ENCODE results near the gene VSTM2L.
A peak's percentile ranks its signal among the peaks of the same experiment; 100 is the strongest.

VSTM2L gene

DNA sequence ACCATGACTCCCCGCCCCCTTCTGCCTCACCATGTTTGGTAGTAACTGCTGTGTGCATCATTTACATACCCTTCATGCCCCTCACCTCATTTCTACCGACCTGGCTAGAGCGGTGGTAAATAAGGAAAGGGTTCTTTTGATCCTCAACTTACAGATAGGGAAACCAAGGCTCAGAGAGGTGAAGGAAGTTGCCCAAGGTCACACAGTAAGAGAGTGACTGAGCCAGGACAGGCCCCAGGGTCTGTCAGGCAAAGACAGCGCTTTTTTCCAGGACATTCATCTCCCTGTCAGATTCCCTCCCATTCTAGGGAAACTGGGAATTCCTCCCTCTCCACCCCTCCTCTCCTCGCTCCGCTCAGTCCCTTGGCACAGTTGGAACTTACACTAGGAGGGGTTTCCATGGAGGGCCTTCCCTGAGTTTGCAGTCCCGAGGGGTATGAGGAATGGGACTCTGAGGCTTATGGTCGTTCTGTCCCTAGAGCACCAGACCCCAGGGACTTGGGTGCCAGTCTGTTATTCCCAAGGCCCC, 2.0 kb downstream of the VSTM2L start:
- ATAC-seq: no peak
- TF ChIP-seq ZNF565 (CRISPR knock-in tag; conservative IDR thresholded peaks at IDR 0.05; ENCODE audit: low read depth) (no peak), ZFP3 (CRISPR knock-in tag; IDR thresholded peaks at IDR 0.05) (no peak)

DNA sequence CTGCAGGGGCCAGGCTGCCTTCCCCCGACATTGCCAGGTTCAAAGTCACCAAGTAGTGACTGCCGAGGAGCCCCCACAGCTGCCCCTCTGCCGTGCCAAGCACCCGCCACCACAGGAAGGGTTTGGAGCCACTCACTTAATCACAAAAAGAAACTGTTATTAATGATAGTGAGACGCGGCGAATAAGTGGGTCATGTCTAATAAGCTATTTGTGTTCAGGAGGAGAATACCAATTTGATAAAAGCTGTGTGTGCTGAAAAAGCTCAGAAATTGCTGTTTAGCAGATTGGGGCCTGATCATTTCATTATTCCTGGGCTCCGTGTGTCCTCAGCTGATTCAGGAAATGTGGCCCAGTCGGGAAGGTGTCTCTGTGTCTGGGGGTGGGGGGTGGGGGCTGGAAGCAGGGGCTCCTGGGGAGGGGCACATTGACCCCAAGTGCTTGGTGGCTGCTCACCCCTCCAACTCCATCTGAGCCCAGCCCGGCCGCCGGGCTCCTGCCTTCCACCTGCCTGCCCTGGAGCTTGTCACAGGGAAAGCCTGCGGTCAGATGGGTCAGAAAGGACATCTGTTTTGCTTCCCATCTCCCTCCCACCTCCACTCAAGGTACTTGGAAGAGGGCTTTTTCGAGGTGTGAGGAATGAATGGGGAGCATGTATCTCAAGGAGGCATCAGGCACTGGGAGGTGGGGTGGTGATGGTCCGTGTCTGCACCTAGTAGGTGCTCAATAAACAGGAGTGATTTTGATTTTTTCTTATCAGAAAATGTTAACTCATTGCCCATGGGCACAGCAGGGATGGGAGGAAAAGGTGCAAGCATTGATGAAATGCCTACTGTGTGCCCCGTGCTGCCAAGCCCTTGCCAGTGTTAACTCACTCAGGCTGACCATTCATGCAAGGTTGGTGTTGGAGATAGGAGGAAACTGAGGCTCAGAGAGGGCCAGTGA, 3.0 kb downstream of the VSTM2L start:
- no peak for TF ChIP-seq CSDC2 (CRISPR knock-in tag; IDR thresholded peaks at IDR 0.05)
- no peak for TF ChIP-seq ISL1 (CRISPR knock-in tag; IDR thresholded peaks at IDR 0.05)
- no peak for TF ChIP-seq ARNTL (CRISPR knock-in tag; IDR thresholded peaks at IDR 0.05; ENCODE audit: borderline replicate concordance, low read depth)
- TF ChIP-seq TOX (CRISPR knock-in tag; IDR thresholded peaks at IDR 0.05; ENCODE audit: borderline replicate concordance): no peak
- TF ChIP-seq GLIS3 (CRISPR knock-in tag; IDR thresholded peaks at IDR 0.05): no peak
- TF ChIP-seq ZNF70 (CRISPR knock-in tag; IDR thresholded peaks at IDR 0.05): no peak
- no peak for TF ChIP-seq TCF4 (CRISPR knock-in tag; IDR thresholded peaks at IDR 0.05; ENCODE audit: borderline replicate concordance)
- TF ChIP-seq RARB (CRISPR knock-in tag; IDR thresholded peaks at IDR 0.05): no peak
- TF ChIP-seq SNAI2 (CRISPR knock-in tag; IDR thresholded peaks at IDR 0.05): no peak
- TF ChIP-seq ZFP3 (CRISPR knock-in tag; IDR thresholded peaks at IDR 0.05): no peak
- TF ChIP-seq, protein P1, sequence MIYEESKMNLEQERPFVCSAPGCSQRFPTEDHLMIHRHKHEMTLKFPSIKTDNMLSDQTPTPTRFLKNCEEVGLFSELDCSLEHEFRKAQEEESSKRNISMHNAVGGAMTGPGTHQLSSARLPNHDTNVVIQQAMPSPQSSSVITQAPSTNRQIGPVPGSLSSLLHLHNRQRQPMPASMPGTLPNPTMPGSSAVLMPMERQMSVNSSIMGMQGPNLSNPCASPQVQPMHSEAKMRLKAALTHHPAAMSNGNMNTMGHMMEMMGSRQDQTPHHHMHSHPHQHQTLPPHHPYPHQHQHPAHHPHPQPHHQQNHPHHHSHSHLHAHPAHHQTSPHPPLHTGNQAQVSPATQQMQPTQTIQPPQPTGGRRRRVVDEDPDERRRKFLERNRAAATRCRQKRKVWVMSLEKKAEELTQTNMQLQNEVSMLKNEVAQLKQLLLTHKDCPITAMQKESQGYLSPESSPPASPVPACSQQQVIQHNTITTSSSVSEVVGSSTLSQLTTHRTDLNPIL (CRISPR knock-in tag; IDR thresholded peaks at IDR 0.05; ENCODE audit: low read depth): no peak
- TF ChIP-seq PPARA (CRISPR knock-in tag; IDR thresholded peaks at IDR 0.05; ENCODE audit: borderline replicate concordance): no peak
- TF ChIP-seq ZFP30 (CRISPR knock-in tag; IDR thresholded peaks at IDR 0.05): no peak
- no peak for TF ChIP-seq ZNF565 (CRISPR knock-in tag; conservative IDR thresholded peaks at IDR 0.05; ENCODE audit: low read depth)
- TF ChIP-seq, protein P2, sequence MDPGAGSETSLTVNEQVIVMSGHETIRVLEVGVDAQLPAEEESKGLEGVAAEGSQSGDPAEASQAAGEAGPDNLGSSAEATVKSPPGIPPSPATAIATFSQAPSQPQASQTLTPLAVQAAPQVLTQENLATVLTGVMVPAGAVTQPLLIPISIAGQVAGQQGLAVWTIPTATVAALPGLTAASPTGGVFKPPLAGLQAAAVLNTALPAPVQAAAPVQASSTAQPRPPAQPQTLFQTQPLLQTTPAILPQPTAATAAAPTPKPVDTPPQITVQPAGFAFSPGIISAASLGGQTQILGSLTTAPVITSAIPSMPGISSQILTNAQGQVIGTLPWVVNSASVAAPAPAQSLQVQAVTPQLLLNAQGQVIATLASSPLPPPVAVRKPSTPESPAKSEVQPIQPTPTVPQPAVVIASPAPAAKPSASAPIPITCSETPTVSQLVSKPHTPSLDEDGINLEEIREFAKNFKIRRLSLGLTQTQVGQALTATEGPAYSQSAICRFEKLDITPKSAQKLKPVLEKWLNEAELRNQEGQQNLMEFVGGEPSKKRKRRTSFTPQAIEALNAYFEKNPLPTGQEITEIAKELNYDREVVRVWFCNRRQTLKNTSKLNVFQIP (CRISPR knock-in tag; IDR thresholded peaks at IDR 0.05; ENCODE audit: borderline replicate concordance, low read depth): no peak
- TF ChIP-seq, protein P3, sequence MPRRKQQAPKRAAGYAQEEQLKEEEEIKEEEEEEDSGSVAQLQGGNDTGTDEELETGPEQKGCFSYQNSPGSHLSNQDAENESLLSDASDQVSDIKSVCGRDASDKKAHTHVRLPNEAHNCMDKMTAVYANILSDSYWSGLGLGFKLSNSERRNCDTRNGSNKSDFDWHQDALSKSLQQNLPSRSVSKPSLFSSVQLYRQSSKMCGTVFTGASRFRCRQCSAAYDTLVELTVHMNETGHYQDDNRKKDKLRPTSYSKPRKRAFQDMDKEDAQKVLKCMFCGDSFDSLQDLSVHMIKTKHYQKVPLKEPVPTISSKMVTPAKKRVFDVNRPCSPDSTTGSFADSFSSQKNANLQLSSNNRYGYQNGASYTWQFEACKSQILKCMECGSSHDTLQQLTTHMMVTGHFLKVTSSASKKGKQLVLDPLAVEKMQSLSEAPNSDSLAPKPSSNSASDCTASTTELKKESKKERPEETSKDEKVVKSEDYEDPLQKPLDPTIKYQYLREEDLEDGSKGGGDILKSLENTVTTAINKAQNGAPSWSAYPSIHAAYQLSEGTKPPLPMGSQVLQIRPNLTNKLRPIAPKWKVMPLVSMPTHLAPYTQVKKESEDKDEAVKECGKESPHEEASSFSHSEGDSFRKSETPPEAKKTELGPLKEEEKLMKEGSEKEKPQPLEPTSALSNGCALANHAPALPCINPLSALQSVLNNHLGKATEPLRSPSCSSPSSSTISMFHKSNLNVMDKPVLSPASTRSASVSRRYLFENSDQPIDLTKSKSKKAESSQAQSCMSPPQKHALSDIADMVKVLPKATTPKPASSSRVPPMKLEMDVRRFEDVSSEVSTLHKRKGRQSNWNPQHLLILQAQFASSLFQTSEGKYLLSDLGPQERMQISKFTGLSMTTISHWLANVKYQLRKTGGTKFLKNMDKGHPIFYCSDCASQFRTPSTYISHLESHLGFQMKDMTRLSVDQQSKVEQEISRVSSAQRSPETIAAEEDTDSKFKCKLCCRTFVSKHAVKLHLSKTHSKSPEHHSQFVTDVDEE (CRISPR knock-in tag; IDR thresholded peaks at IDR 0.05): no peak
- TF ChIP-seq ZNF8 (CRISPR knock-in tag; IDR thresholded peaks at IDR 0.05): no peak
- no peak for TF ChIP-seq ZC3H10 (CRISPR knock-in tag; IDR thresholded peaks at IDR 0.05)
- TF ChIP-seq OSR1 (CRISPR knock-in tag; IDR thresholded peaks at IDR 0.05): no peak
- no peak for TF ChIP-seq ESRRG (CRISPR knock-in tag; IDR thresholded peaks at IDR 0.05)
- ATAC-seq: no peak

DNA sequence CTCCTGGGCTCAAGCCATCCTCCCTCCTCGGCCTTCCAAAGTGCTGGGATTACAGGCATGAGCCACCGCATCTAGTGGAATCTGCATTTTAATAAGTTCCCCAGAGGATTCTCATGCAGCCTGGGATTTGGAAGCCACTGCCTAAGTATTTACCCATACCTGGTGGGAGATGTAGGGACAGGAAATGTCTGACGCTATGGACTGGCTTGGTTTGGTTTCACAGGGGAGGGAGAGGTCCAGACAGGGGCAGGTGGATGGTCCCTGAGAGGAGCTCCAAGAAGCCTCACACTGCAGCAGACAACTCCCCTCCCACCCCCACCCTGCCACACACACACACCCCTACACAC, 4.4 kb downstream of the VSTM2L start:
- peak; percentile 40 for ATAC-seq
- TF ChIP-seq ZFP3 (CRISPR knock-in tag; IDR thresholded peaks at IDR 0.05): no peak

DNA sequence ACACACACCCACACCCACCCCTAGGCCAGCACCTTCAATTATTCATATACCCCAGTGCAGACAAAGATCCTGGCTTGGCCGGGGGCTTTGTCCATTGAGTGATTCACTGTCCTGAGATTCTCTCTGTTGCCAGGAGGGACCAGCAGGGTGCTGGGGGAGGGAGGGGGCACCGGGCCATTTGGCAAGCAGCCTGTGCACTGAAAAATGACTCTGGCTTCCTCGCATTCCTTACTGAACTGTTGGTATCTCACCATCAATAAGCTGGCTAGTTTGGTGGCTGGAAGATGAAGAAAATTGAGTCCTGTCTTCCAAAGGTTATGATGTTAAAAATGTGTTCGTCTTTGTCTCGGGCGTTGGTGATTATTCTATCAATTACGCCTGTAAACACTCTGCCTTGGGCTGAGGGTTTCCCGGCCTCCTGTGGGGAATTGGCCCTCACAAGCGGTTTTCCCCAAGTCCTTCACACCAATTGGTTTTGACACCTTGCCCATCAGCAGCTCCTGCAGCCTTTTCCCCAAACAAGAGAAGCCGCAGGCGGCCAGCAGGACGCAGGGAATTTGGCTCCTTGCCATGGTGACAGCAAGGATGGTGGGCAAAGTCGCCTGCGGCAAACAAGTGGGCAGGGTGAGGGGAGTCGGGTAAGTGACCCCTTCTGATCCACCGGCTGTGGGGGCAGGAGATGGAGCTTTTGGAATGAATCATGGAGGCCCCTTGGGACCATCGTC, 4.9 kb downstream of the VSTM2L start:
- TF ChIP-seq, protein P4, sequence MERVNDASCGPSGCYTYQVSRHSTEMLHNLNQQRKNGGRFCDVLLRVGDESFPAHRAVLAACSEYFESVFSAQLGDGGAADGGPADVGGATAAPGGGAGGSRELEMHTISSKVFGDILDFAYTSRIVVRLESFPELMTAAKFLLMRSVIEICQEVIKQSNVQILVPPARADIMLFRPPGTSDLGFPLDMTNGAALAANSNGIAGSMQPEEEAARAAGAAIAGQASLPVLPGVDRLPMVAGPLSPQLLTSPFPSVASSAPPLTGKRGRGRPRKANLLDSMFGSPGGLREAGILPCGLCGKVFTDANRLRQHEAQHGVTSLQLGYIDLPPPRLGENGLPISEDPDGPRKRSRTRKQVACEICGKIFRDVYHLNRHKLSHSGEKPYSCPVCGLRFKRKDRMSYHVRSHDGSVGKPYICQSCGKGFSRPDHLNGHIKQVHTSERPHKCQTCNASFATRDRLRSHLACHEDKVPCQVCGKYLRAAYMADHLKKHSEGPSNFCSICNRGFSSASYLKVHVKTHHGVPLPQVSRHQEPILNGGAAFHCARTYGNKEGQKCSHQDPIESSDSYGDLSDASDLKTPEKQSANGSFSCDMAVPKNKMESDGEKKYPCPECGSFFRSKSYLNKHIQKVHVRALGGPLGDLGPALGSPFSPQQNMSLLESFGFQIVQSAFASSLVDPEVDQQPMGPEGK (CRISPR knock-in tag; IDR thresholded peaks at IDR 0.05; ENCODE audit: borderline replicate concordance): peak; percentile 87; the same call in 1 of the 2 replicates
- no peak for TF ChIP-seq PPARA (CRISPR knock-in tag; IDR thresholded peaks at IDR 0.05; ENCODE audit: borderline replicate concordance)
- peak; percentile 14; the same call in 1 of the 2 replicates for TF ChIP-seq ISL1 (CRISPR knock-in tag; IDR thresholded peaks at IDR 0.05)
- TF ChIP-seq ZNF70 (CRISPR knock-in tag; IDR thresholded peaks at IDR 0.05): no peak
- no peak for TF ChIP-seq GLIS3 (CRISPR knock-in tag; IDR thresholded peaks at IDR 0.05)
- no peak for TF ChIP-seq ESRRG (CRISPR knock-in tag; IDR thresholded peaks at IDR 0.05)
- TF ChIP-seq ZC3H10 (CRISPR knock-in tag; IDR thresholded peaks at IDR 0.05): no peak
- peak; percentile 76 for ATAC-seq
